Measurements from ENCODE around the gene CD247.

- TF ChIP-seq CTCF (IDR thresholded peaks at IDR 0.05) (no peak), POLR2AphosphoS5 (IDR thresholded peaks at IDR 0.05) (no peak), POLR2A (IDR thresholded peaks at IDR 0.05) (no peak)
Measured at GRCh38 chr1:167567663-167568062, 49.3 kb upstream of the CD247 start.

Measured in suprapubic skin (tissue), 4 donors.